HEK293 (cell line): ENCODE results near the gene CDC42SE1.
A peak's percentile ranks its signal among the peaks of the same experiment; 100 is the strongest.

Experiments
- CTCF ChIA-PET: fragments of 350-600 bp; formaldehyde crosslinking; extraction: SDS; loops from one replicate; lab custom pipeline; 2021; ENCODE audit warnings: antibody characterized with exemption; lab: Yijun Ruan, JAX
- POLR2A ChIA-PET: fragments of 300-600 bp; formaldehyde crosslinking; extraction: SDS; loops from one replicate; lab custom pipeline; 2020; ENCODE audit warnings: antibody characterized with exemption, inconsistent platforms; lab: Yijun Ruan, JAX
- H3K27ac ChIP-seq: fragments of 200-500 bp; sonication (Bioruptor generic); 2 replicates; pipeline ENCODE4 v1.5.1; 2014; ENCODE audit warnings: low read depth, low read length, control low read depth, inconsistent platforms; ENCODE audit errors: extremely low read depth
- H3K36me3 ChIP-seq, 2 experiments: fragments of 200-500 bp in 1 of 2; sonication (Bioruptor generic) in 1 of 2; 1 replicate in 1 of 2; 2 replicates in 1 of 2; pipeline ENCODE4 v1.5.1; 2014 to 2017; ENCODE audit warnings: inconsistent platforms in 2 of 2, low read length in 2 of 2; ENCODE audit not compliant: control insufficient read depth in 2 of 2, insufficient read depth in 1 of 2
- H3K4me1 ChIP-seq: fragments of 200-500 bp; sonication (Bioruptor generic); 2 replicates; pipeline ENCODE4 v1.5.1; 2014; ENCODE audit warnings: mild to moderate bottlenecking, low read length, inconsistent platforms; ENCODE audit not compliant: control insufficient read depth, insufficient read depth
- H3K4me3 ChIP-seq: 2 replicates; pipeline ENCODE4 v1.5.1; 2011; ENCODE audit warnings: low read depth, mild to moderate bottlenecking, control low read depth, low read length, moderate library complexity
- H3K9me3 ChIP-seq: fragments of 200-500 bp; sonication (Bioruptor generic); 2 replicates; pipeline ENCODE4 v1.5.1; 2014; ENCODE audit warnings: low read depth, low read length, inconsistent platforms; ENCODE audit not compliant: control insufficient read depth, insufficient read depth
- KLF9 ChIP-seq: fragments of 450-650 bp; formaldehyde crosslinking; IDR thresholded peaks from 2 replicates; pipeline ENCODE4 v1.5.1; 2016; ENCODE audit warnings: missing biosample characterization, missing genetic modification characterization, low read depth
- PATZ1 ChIP-seq: fragments of 450-650 bp; formaldehyde crosslinking; IDR thresholded peaks from 2 replicates; pipeline ENCODE4 v1.5.1; 2016; ENCODE audit warnings: missing biosample characterization, missing genetic modification characterization
- ZBTB17 ChIP-seq: fragments of 450-650 bp; formaldehyde crosslinking; IDR thresholded peaks from 2 replicates; pipeline ENCODE4 v1.5.1; 2016; ENCODE audit warnings: missing biosample characterization, missing genetic modification characterization
- ZBTB20 ChIP-seq: fragments of 450-650 bp; formaldehyde crosslinking; IDR thresholded peaks from 2 replicates; pipeline ENCODE4 v1.5.1; 2016; ENCODE audit warnings: missing biosample characterization, missing genetic modification characterization
- ZBTB8A ChIP-seq: fragments of 450-650 bp; formaldehyde crosslinking; IDR thresholded peaks from 2 replicates; pipeline ENCODE4 v1.5.1; 2016; ENCODE audit warnings: missing biosample characterization, missing genetic modification characterization
- ZNF146 ChIP-seq: fragments of 450-650 bp; formaldehyde crosslinking; IDR thresholded peaks from 2 replicates; pipeline ENCODE4 v1.5.1; 2016; ENCODE audit warnings: missing biosample characterization, missing genetic modification characterization
- ZNF19 ChIP-seq: fragments of 450-650 bp; formaldehyde crosslinking; IDR thresholded peaks from 2 replicates; pipeline ENCODE4; 2016; ENCODE audit warnings: missing biosample characterization, missing genetic modification characterization, low read depth
- ZNF221 ChIP-seq: fragments of 450-650 bp; formaldehyde crosslinking; IDR thresholded peaks from 2 replicates; pipeline ENCODE4 v1.5.1; 2017; ENCODE audit warnings: missing biosample characterization, missing genetic modification characterization, borderline replicate concordance
- ZNF26 ChIP-seq: fragments of 450-650 bp; formaldehyde crosslinking; IDR thresholded peaks from 2 replicates; pipeline ENCODE4 v1.5.1; 2016; ENCODE audit warnings: missing biosample characterization, missing genetic modification characterization
- ZNF335 ChIP-seq: fragments of 450-650 bp; formaldehyde crosslinking; conservative IDR thresholded peaks from 2 replicates; pipeline ENCODE4 v1.5.1; 2016; ENCODE audit warnings: missing biosample characterization, missing genetic modification characterization
- ZNF394 ChIP-seq: fragments of 450-650 bp; formaldehyde crosslinking; IDR thresholded peaks from 2 replicates; pipeline ENCODE4 v1.5.1; 2016; ENCODE audit warnings: missing biosample characterization, missing genetic modification characterization, mild to moderate bottlenecking, moderate library complexity, borderline replicate concordance
- ZNF558 ChIP-seq: fragments of 450-650 bp; formaldehyde crosslinking; IDR thresholded peaks from 2 replicates; pipeline ENCODE4 v1.5.1; 2016; ENCODE audit warnings: missing biosample characterization, missing genetic modification characterization
- ZNF571 ChIP-seq: fragments of 450-650 bp; formaldehyde crosslinking; IDR thresholded peaks from 2 replicates; pipeline ENCODE4 v1.5.0; 2017; ENCODE audit warnings: missing biosample characterization, missing genetic modification characterization
- ZNF600 ChIP-seq: fragments of 450-650 bp; formaldehyde crosslinking; IDR thresholded peaks from 2 replicates; pipeline ENCODE4 v1.5.1; 2016; ENCODE audit warnings: missing biosample characterization, missing genetic modification characterization
- ZNF639 ChIP-seq: fragments of 450-650 bp; formaldehyde crosslinking; IDR thresholded peaks from 2 replicates; pipeline ENCODE4 v1.5.1; 2016; ENCODE audit warnings: missing biosample characterization, missing genetic modification characterization
- ZNF76 ChIP-seq: fragments of 450-650 bp; formaldehyde crosslinking; IDR thresholded peaks from 2 replicates; pipeline ENCODE4; 2016; ENCODE audit warnings: low read depth, missing biosample characterization, missing genetic modification characterization, borderline replicate concordance
- ZNF776 ChIP-seq: fragments of 450-650 bp; formaldehyde crosslinking; IDR thresholded peaks from 2 replicates; pipeline ENCODE4 v1.5.0; 2017; ENCODE audit warnings: missing biosample characterization, missing genetic modification characterization, borderline replicate concordance
- ZSCAN5A ChIP-seq: fragments of 450-650 bp; formaldehyde crosslinking; IDR thresholded peaks from 2 replicates; pipeline ENCODE4 v1.5.1; 2016; ENCODE audit warnings: missing biosample characterization, missing genetic modification characterization
- TF ChIP-seq, protein P1 (sequence below): fragments of 450-650 bp; formaldehyde crosslinking; IDR thresholded peaks from 2 replicates; pipeline ENCODE4 v1.5.1; 2016; ENCODE audit warnings: missing biosample characterization, missing genetic modification characterization
- TF ChIP-seq, protein P2 (sequence below): fragments of 450-650 bp; formaldehyde crosslinking; IDR thresholded peaks from 2 replicates; pipeline ENCODE4 v1.5.1; 2017; ENCODE audit warnings: missing biosample characterization, missing genetic modification characterization
- TF ChIP-seq, protein P3 (sequence below): fragments of 450-650 bp; formaldehyde crosslinking; IDR thresholded peaks from 2 replicates; pipeline ENCODE4 v1.5.1; 2016; ENCODE audit warnings: missing biosample characterization, missing genetic modification characterization

CDC42SE1 gene

GRCh38 chr1:151061704-151062103, 2.3 kb upstream of the CDC42SE1 start (continued):
- TF ChIP-seq ZNF639 (tag by site-specific recombination), result no peak
- no peak for TF ChIP-seq ZNF19 (tag by site-specific recombination)
- TF ChIP-seq ZNF776 (tag by site-specific recombination), result no peak
- no peak for TF ChIP-seq ZNF571 (tag by site-specific recombination)
- TF ChIP-seq, all 188 proteins: peak for 0

DNA sequence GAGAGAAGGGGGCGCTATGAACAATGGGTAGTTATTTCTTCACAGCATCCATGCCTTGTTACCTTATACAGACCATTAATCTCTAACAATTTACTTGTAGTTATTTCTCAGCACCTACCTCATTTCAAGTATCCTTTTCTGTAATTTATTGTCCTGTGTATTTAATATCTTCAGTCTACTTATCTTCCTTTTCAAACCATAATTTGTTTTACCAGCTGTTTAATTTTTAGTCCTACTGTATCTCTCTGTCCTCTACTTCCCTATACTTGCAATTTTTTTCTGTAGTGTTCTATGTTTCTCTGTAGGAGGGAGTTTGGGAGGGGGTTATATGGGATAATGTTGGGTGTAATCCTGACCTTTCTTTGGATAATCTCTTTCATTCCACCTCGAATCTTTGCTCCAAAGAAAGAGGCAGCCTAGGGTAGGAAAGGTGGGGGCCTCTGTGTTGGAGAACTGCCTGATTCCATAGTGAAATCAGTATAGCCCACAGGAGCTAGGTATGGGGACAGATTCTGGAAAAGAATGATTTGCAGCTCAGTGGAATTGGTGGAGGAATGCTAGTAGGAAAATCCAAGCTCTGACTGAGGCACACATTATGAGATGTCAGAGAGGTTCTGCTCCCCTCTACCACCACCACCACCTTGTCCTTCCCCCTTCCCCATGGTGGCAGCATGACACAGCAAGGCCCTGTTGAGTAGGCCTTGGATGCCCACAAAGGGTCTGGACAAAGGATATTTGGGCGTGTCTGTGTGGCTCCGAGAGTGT, 1.4 kb upstream of the CDC42SE1 start:
- H3K4me1 ChIP-seq, result peaks cover 4% of the 10 kb centered on the region; the same call in 1 of the 2 replicates
- POLR2A ChIA-PET, result interaction anchor here (1.4 to 3.8 kb wide), 5 partner anchors 11 to 193 kb away, joined by 3 to 20 read pairs (median 16); partner anchors contain the start of genes C1orf56, GABPB2, MINDY1 and PSMD4
- H3K4me3 ChIP-seq, result peak overlapping the region; percentile 89
- CTCF ChIA-PET, result interaction anchor here (0.5 to 3.0 kb wide), 17 partner anchors 9 to 481 kb away, joined by 3 to 17 read pairs (median 3); partner anchors contain the start of genes C1orf56, GABPB2 and MINDY1
- H3K9me3 ChIP-seq, result no peaks in the 10 kb centered on the region
- peak overlapping the region; percentile 83 for H3K27ac ChIP-seq
- peaks cover 0 to 27% of the 10 kb centered on the region in 2 experiments; a peak in 2 of 3 replicates for H3K36me3 ChIP-seq
- TF ChIP-seq PATZ1 (tag by site-specific recombination), result peak; percentile 66
- 0 out of 2 replicates have a peak, but pooled peaks have one; percentile 3 for TF ChIP-seq ZNF76 (tag by site-specific recombination)
- TF ChIP-seq ZNF335 (tag by site-specific recombination), result peak; percentile 74
- TF ChIP-seq ZBTB8A (tag by site-specific recombination), result peak; percentile 25; the same call in 1 of the 2 replicates
- TF ChIP-seq, protein P1, sequence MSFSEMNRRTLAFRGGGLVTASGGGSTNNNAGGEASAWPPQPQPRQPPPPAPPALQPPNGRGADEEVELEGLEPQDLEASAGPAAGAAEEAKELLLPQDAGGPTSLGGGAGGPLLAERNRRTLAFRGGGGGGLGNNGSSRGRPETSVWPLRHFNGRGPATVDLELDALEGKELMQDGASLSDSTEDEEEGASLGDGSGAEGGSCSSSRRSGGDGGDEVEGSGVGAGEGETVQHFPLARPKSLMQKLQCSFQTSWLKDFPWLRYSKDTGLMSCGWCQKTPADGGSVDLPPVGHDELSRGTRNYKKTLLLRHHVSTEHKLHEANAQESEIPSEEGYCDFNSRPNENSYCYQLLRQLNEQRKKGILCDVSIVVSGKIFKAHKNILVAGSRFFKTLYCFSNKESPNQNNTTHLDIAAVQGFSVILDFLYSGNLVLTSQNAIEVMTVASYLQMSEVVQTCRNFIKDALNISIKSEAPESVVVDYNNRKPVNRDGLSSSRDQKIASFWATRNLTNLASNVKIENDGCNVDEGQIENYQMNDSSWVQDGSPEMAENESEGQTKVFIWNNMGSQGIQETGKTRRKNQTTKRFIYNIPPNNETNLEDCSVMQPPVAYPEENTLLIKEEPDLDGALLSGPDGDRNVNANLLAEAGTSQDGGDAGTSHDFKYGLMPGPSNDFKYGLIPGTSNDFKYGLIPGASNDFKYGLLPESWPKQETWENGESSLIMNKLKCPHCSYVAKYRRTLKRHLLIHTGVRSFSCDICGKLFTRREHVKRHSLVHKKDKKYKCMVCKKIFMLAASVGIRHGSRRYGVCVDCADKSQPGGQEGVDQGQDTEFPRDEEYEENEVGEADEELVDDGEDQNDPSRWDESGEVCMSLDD (tag by site-specific recombination), result no peak
- no peak for TF ChIP-seq ZNF26 (tag by site-specific recombination)
- TF ChIP-seq ZBTB20 (tag by site-specific recombination), result peak; percentile 31; the same call in 1 of the 2 replicates
- TF ChIP-seq ZBTB17, result peak; percentile 80
- no peak for TF ChIP-seq ZNF558
- no peak for TF ChIP-seq ZNF221 (tag by site-specific recombination)
- TF ChIP-seq, protein P2, sequence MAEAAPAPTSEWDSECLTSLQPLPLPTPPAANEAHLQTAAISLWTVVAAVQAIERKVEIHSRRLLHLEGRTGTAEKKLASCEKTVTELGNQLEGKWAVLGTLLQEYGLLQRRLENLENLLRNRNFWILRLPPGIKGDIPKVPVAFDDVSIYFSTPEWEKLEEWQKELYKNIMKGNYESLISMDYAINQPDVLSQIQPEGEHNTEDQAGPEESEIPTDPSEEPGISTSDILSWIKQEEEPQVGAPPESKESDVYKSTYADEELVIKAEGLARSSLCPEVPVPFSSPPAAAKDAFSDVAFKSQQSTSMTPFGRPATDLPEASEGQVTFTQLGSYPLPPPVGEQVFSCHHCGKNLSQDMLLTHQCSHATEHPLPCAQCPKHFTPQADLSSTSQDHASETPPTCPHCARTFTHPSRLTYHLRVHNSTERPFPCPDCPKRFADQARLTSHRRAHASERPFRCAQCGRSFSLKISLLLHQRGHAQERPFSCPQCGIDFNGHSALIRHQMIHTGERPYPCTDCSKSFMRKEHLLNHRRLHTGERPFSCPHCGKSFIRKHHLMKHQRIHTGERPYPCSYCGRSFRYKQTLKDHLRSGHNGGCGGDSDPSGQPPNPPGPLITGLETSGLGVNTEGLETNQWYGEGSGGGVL (tag by site-specific recombination), result peak; percentile 17; the same call in 1 of the 2 replicates
- TF ChIP-seq KLF9, result no peak
- peak; percentile 82 for TF ChIP-seq ZNF600 (tag by site-specific recombination)
- TF ChIP-seq ZSCAN5A (tag by site-specific recombination), result no peak
- TF ChIP-seq, protein P3, sequence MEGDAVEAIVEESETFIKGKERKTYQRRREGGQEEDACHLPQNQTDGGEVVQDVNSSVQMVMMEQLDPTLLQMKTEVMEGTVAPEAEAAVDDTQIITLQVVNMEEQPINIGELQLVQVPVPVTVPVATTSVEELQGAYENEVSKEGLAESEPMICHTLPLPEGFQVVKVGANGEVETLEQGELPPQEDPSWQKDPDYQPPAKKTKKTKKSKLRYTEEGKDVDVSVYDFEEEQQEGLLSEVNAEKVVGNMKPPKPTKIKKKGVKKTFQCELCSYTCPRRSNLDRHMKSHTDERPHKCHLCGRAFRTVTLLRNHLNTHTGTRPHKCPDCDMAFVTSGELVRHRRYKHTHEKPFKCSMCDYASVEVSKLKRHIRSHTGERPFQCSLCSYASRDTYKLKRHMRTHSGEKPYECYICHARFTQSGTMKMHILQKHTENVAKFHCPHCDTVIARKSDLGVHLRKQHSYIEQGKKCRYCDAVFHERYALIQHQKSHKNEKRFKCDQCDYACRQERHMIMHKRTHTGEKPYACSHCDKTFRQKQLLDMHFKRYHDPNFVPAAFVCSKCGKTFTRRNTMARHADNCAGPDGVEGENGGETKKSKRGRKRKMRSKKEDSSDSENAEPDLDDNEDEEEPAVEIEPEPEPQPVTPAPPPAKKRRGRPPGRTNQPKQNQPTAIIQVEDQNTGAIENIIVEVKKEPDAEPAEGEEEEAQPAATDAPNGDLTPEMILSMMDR, result peak; percentile 27; the same call in 1 of the 2 replicates
- TF ChIP-seq ZNF146 (tag by site-specific recombination), result no peak
- no peak for TF ChIP-seq ZNF394 (tag by site-specific recombination)
